HepG2 (cell line): Measurements from ENCODE around the gene PPP1R12C. TPM values are rescaled to one million over a fixed set of nuclear protein-coding genes. Genes with fewer than 3 reads are reported as not detected.

Experiments used
- CBX1 ChIP-seq: IDR thresholded peaks from one replicate; pipeline ENCODE4 v1.6.1; 2016; ENCODE audit warnings: antibody characterized with exemption, low read depth
- GABPA ChIP-seq, 2 experiments: IDR thresholded peaks; 2 replicates each; pipeline ENCODE4 v1.6.1; 2011 to 2016; ENCODE audit warnings: low read depth in 2 of 2, low read length in 1 of 2, missing biosample characterization in 1 of 2, missing genetic modification characterization in 1 of 2
- GATA4 ChIP-seq: sonication (generic); IDR thresholded peaks from 2 replicates; pipeline ENCODE4 v1.6.1; 2016; ENCODE audit warnings: antibody characterized with exemption, low read depth, borderline replicate concordance
- IKZF1 ChIP-seq: fragments of 450-650 bp; IDR thresholded peaks from 2 replicates; pipeline ENCODE4 v1.7.1; 2016
- IRF1 ChIP-seq: sonication (generic); formaldehyde crosslinking; IDR thresholded peaks from 2 replicates; pipeline ENCODE4 v1.4.0; 2020; ENCODE audit warnings: low read depth, mild to moderate bottlenecking, missing genetic modification reagents
- MAF1 ChIP-seq: sonication (generic); formaldehyde crosslinking; IDR thresholded peaks from 2 replicates; pipeline ENCODE4 v1.5.0; 2020; ENCODE audit warnings: missing genetic modification reagents, borderline replicate concordance
- SIX4 ChIP-seq: sonication (generic); formaldehyde crosslinking; IDR thresholded peaks from 2 replicates; pipeline ENCODE4 v1.4.0; 2020; ENCODE audit warnings: missing genetic modification reagents
- ZBTB1 ChIP-seq: sonication (generic); formaldehyde crosslinking; IDR thresholded peaks from 2 replicates; pipeline ENCODE4 v1.4.0; 2020; ENCODE audit warnings: missing genetic modification reagents, borderline replicate concordance
- ZNF34 ChIP-seq: sonication (generic); formaldehyde crosslinking; IDR thresholded peaks from 2 replicates; pipeline ENCODE4 v1.4.0; 2020; ENCODE audit warnings: mild to moderate bottlenecking, missing genetic modification reagents, borderline replicate concordance
- ZNF343 ChIP-seq: sonication (generic); formaldehyde crosslinking; IDR thresholded peaks from 2 replicates; pipeline ENCODE4 v1.4.0; 2020; ENCODE audit warnings: mild to moderate bottlenecking, missing genetic modification reagents
- ZNF503 ChIP-seq: sonication (generic); formaldehyde crosslinking; IDR thresholded peaks from 2 replicates; pipeline ENCODE4 v1.4.0; 2020; ENCODE audit warnings: missing genetic modification reagents
- ZNF773 ChIP-seq: sonication (generic); formaldehyde crosslinking; IDR thresholded peaks from 2 replicates; pipeline ENCODE4 v1.4.0; 2020; ENCODE audit warnings: missing genetic modification reagents, borderline replicate concordance
- ZNF784 ChIP-seq: sonication (generic); formaldehyde crosslinking; IDR thresholded peaks from 2 replicates; pipeline ENCODE4 v1.5.1; 2020; ENCODE audit warnings: missing genetic modification reagents, mild to moderate bottlenecking, borderline replicate concordance
- polyA plus RNA-seq, 8 experiments: library from polyadenylated mRNA; depleted of rRNA in 3 of 8; stranded (reverse) in 7 of 8; unstranded in 1 of 8; fragments of >200 nt; fragmentation: Illumina TruSeq in 4 of 8; extraction: Trizol in 4 of 8; gene quantifications; 2 replicates each; pipeline versions ENCODE4 v1.2.1 to v1.2.3, GENCODE V29; 2011 to 2016; ENCODE audit warnings: low read depth in 4 of 8, missing spikeins in 1 of 8, mixed read lengths in 1 of 8; ENCODE audit not compliant: insufficient read depth in 1 of 8
- total RNA-seq, 5 experiments: library from RNA; depleted of rRNA; stranded (reverse); fragments of >200 nt; fragmentation: Illumina TruSeq; extraction: Trizol; gene quantifications; 2 replicates each; pipeline ENCODE4 v1.2.3, GENCODE V29; 2016; ENCODE audit warnings: low read depth in 1 of 5
- TF ChIP-seq, protein P1 (sequence below), 2 experiments: fragments of 450-650 bp in 1 of 2; sonication (generic) in 1 of 2; formaldehyde crosslinking in 1 of 2; IDR thresholded peaks; 2 replicates each; pipeline versions ENCODE4 v1.6.1 to v1.8.0; 2016 to 2022; ENCODE audit warnings: antibody characterized with exemption in 1 of 2, mild to moderate bottlenecking in 1 of 2, missing genetic modification reagents in 1 of 2

Gene PPP1R12C
- total and polyA plus RNA-seq, 2 of the 13 experiments (the other 11 are each of a cell fraction or from before 2014, with no cell fraction given): 29.7 to 30.3 TPM

DNA sequence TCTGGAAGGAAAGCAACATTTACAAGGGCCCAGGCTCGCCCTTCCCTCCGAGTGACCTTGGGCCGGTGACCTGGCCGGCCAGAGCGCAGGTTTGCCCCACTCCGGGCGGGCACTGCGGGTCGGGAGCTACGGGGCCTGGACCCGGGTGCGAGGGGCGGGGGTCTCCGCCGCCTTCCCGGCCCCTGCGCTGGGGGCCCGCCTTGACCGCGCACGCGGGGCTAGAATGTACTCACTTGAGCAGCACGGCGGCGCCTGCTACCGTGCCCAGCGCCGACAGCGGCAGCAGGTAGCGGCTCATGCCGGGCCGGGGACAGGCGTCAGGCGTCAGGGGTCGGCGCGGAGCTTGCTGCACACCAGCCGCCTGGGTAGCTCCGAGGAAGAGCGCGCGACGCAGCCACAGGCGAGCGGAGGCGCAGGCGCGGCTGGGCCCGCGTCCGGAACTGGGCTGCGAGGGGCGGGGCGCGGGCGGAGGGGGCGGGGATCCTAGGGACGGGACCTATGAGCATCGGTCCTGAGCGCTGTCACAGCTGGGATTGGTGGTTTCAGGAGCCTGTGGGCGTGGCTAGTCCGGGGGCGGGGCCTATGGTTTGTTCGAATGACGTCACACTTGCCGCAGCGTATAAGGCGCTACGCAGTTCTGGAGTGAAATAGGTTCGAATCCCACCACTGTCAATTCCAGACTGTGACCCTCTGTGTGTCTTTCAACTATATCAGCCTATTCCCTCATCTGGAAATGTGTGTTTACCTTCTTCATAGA, 54.5 kb downstream of the PPP1R12C start, which contains the start of gene RDH13 (continued):
- TF ChIP-seq GABPA (IDR thresholded peaks at IDR 0.05; ENCODE audit: low read depth, low read length) (peak; percentile 65), GABPA (CRISPR knock-in tag; IDR thresholded peaks at IDR 0.05; ENCODE audit: low read depth) (no peak), IKZF1 (no peak), ZBTB1 (no peak), ZNF34 (CRISPR knock-in tag) (no peak), SIX4 (no peak), CBX1 (no peak), ZNF503 (no peak), GATA4 (no peak), MAF1 (CRISPR knock-in tag) (no peak), IRF1 (CRISPR knock-in tag) (no peak), ZNF343 (0 out of 2 replicates have a peak, but pooled peaks have one; percentile 46), ZNF784 (peak; percentile 86; the same call in 1 of the 2 replicates), ZNF773 (no peak)
- TF ChIP-seq, protein P1, sequence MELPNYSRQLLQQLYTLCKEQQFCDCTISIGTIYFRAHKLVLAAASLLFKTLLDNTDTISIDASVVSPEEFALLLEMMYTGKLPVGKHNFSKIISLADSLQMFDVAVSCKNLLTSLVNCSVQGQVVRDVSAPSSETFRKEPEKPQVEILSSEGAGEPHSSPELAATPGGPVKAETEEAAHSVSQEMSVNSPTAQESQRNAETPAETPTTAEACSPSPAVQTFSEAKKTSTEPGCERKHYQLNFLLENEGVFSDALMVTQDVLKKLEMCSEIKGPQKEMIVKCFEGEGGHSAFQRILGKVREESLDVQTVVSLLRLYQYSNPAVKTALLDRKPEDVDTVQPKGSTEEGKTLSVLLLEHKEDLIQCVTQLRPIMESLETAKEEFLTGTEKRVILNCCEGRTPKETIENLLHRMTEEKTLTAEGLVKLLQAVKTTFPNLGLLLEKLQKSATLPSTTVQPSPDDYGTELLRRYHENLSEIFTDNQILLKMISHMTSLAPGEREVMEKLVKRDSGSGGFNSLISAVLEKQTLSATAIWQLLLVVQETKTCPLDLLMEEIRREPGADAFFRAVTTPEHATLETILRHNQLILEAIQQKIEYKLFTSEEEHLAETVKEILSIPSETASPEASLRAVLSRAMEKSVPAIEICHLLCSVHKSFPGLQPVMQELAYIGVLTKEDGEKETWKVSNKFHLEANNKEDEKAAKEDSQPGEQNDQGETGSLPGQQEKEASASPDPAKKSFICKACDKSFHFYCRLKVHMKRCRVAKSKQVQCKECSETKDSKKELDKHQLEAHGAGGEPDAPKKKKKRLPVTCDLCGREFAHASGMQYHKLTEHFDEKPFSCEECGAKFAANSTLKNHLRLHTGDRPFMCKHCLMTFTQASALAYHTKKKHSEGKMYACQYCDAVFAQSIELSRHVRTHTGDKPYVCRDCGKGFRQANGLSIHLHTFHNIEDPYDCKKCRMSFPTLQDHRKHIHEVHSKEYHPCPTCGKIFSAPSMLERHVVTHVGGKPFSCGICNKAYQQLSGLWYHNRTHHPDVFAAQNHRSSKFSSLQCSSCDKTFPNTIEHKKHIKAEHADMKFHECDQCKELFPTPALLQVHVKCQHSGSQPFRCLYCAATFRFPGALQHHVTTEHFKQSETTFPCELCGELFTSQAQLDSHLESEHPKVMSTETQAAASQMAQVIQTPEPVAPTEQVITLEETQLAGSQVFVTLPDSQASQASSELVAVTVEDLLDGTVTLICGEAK (IDR thresholded peaks at IDR 0.05): no peak
- TF ChIP-seq, protein P1 (CRISPR knock-in tag; IDR thresholded peaks at IDR 0.05): no peak
